NCI-H1417 (cell line): ENCODE results near the gene CPA1.
"Not testable (repeated sequence)": the region's sequence is repeated elsewhere in the genome, so short reads cannot be mapped to it uniquely, and the experiment has no call there.

ENCODE experiments used
- DNase-seq, 3 experiments: peaks; one replicate each; lab custom pipeline; 2025; lab: John Stamatoyannopoulos, UW

Gene CPA1

GRCh38 chr7:130372402-130373165 lies 7.7 kb upstream of the CPA1 start:
- no peak for DNase-seq

- DNase-seq: no peak
These were observed 5.8 kb upstream of the CPA1 start for GRCh38 chr7:130374507-130374906.

GRCh38 chr7:130376461-130376860 lies 3.8 kb upstream of the CPA1 start:
- DNase-seq: not testable (repeated sequence)

GRCh38 chr7:130377178-130377577 lies 3.1 kb upstream of the CPA1 start:
- DNase-seq: no peak

- no peak for DNase-seq
These were observed 1.3 kb upstream of the CPA1 start for GRCh38 chr7:130379019-130379418.

GRCh38 chr7:130379532-130379920 lies 768 bp upstream of the CPA1 start:
- no peak for DNase-seq

- no peak for DNase-seq
These were observed 664 bp downstream of the CPA1 start for GRCh38 chr7:130380861-130381455.

GRCh38 chr7:130381468-130382312 lies 1.4 kb downstream of the CPA1 start:
- no peak for DNase-seq

GRCh38 chr7:130383187-130383980 lies 3.1 kb downstream of the CPA1 start:
- DNase-seq: no peak

GRCh38 chr7:130384371-130384801 lies 4.1 kb downstream of the CPA1 start:
- DNase-seq: no peak

GRCh38 chr7:130384841-130385599 lies 4.7 kb downstream of the CPA1 start:
- DNase-seq: no peak

- DNase-seq: no peak
These were observed 5.3 kb downstream of the CPA1 start for GRCh38 chr7:130385600-130386066.

- DNase-seq: no peak
These were observed 6.6 kb downstream of the CPA1 start for GRCh38 chr7:130386876-130387275.

- no peak for DNase-seq
These were observed 7.0 kb downstream of the CPA1 start for GRCh38 chr7:130387306-130387627.

- DNase-seq: no peak
These were observed 7.5 kb downstream of the CPA1 start for GRCh38 chr7:130387628-130388403.

- no peak for DNase-seq
These were observed 8.4 kb downstream of the CPA1 start for GRCh38 chr7:130388671-130389070.

GRCh38 chr7:130390486-130390885 lies 10.2 kb downstream of the CPA1 start:
- DNase-seq: no peak

GRCh38 chr7:130393101-130393561 lies 12.8 kb downstream of the CPA1 start:
- DNase-seq: peak in 1 of 3 experiments; percentile 95

GRCh38 chr7:130393841-130394411 lies 13.6 kb downstream of the CPA1 start:
- peak in 1 of 3 experiments; percentile 80 for DNase-seq
